ENCODE results near the gene TASP1.

DNA sequence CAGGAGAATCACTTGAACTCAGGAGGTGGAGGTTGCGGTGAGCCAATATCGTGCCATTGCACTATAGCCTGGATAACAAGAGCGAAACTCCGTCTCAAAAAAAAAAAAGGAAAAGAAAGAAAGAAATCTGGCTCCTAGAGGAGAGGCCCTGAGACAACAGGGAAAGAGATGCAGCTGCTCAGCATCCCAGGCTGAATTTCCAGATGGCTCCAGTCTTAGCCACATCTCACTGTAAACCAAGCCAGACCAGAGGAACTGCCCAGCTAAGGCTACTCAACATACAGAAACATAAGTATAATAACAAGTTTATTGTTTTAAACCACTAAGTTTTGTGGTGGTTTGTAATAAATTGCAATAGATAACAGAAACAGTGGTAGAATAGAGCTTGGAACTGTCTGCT is 38.5 kb upstream of the TASP1 start:
- TF ChIP-seq, protein P1, sequence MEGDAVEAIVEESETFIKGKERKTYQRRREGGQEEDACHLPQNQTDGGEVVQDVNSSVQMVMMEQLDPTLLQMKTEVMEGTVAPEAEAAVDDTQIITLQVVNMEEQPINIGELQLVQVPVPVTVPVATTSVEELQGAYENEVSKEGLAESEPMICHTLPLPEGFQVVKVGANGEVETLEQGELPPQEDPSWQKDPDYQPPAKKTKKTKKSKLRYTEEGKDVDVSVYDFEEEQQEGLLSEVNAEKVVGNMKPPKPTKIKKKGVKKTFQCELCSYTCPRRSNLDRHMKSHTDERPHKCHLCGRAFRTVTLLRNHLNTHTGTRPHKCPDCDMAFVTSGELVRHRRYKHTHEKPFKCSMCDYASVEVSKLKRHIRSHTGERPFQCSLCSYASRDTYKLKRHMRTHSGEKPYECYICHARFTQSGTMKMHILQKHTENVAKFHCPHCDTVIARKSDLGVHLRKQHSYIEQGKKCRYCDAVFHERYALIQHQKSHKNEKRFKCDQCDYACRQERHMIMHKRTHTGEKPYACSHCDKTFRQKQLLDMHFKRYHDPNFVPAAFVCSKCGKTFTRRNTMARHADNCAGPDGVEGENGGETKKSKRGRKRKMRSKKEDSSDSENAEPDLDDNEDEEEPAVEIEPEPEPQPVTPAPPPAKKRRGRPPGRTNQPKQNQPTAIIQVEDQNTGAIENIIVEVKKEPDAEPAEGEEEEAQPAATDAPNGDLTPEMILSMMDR (IDR thresholded peaks at IDR 0.05): no peak
- TF ChIP-seq POLR2A (IDR thresholded peaks at IDR 0.05): no peak
